IMR-90 (cell line): ENCODE data around the gene ZNF133. TPM values are rescaled to one million over a fixed set of nuclear protein-coding genes. Genes with fewer than 3 reads are reported as not detected.

Experiments used
- ATAC-seq: fragments of 200-7000 bp; cut with Tn5 transposase; 2 replicates; pipeline ENCODE4 v1.9.1; 2020; ENCODE audit warnings: low read depth, mild to moderate bottlenecking, moderate library complexity
- BruUV-seq: library from RNA; stranded (reverse); fragments of 400-500 nt; replicated peaks from 2 replicates; lab custom pipeline; 2021; lab: Mats Ljungman, UMichigan
- CTCF ChIA-PET: fragments of 300-600 bp; formaldehyde crosslinking; extraction: SDS; loops from one replicate; lab custom pipeline; 2021; ENCODE audit warnings: antibody characterized with exemption; lab: Yijun Ruan, JAX
- POLR2A ChIA-PET: fragments of 300-600 bp; sonication (Branson Sonifier 250); formaldehyde crosslinking; loops from one replicate; lab custom pipeline; 2022; ENCODE audit warnings: antibody characterized with exemption; ENCODE audit not compliant: unreplicated experiment; lab: Charles Lee
- DNase-seq: peaks from one replicate; pipeline ENCODE4 v3.0.0; 2013
- H2AFZ ChIP-seq: replicated peaks from 2 replicates; pipeline ENCODE3; 2013; ENCODE audit warnings: low read length, mild to moderate bottlenecking; ENCODE audit not compliant: poor library complexity
- H2AK5ac ChIP-seq: 2 replicates; pipeline ENCODE4 v1.6.1; 2013; ENCODE audit warnings: low read depth, low read length, inconsistent platforms
- H2AK9ac ChIP-seq: replicated peaks from 2 replicates; pipeline ENCODE3; 2013; ENCODE audit warnings: mild to moderate bottlenecking, low read depth, low read length, moderate library complexity; ENCODE audit not compliant: poor library complexity
- H2BK120ac ChIP-seq: 2 replicates; pipeline ENCODE4 v1.6.1; 2013; ENCODE audit warnings: low read depth, low read length, inconsistent platforms
- H2BK15ac ChIP-seq: 3 replicates; pipeline ENCODE4 v1.6.1; 2013; ENCODE audit warnings: low read depth, low read length, inconsistent platforms
- H2BK20ac ChIP-seq: 2 replicates; pipeline ENCODE4 v1.6.1; 2013; ENCODE audit warnings: low read depth, mild to moderate bottlenecking, inconsistent platforms, low read length, moderate library complexity
- H2BK5ac ChIP-seq: 2 replicates; pipeline ENCODE4 v1.6.1; 2013; ENCODE audit warnings: mild to moderate bottlenecking, low read depth, low read length, inconsistent platforms; ENCODE audit not compliant: poor library complexity, severe bottlenecking
- H3K14ac ChIP-seq: replicated peaks from 2 replicates; pipeline ENCODE4 v1.6.1; 2013; ENCODE audit warnings: low read depth, low read length, inconsistent platforms
- H3K18ac ChIP-seq: 2 replicates; pipeline ENCODE4 v1.6.1; 2013; ENCODE audit warnings: low read depth, low read length, control low read depth
- H3K23ac ChIP-seq: 2 replicates; pipeline ENCODE4 v1.6.1; 2013; ENCODE audit warnings: low read depth, low read length, inconsistent platforms
- H3K27ac ChIP-seq: 2 replicates; pipeline ENCODE4 v1.5.1; 2013; ENCODE audit warnings: mild to moderate bottlenecking, control low read depth, low read length; ENCODE audit not compliant: insufficient read depth
- H3K27me3 ChIP-seq: 2 replicates; pipeline ENCODE4 v1.6.1; 2013; ENCODE audit warnings: low read length; ENCODE audit not compliant: control insufficient read depth, insufficient read depth
- H3K36me3 ChIP-seq: 2 replicates; pipeline ENCODE4 v1.6.1; 2013; ENCODE audit warnings: low read length, mixed read lengths; ENCODE audit not compliant: control insufficient read depth, insufficient read depth
- H3K4ac ChIP-seq: 2 replicates; pipeline ENCODE4 v1.6.1; 2013; ENCODE audit warnings: low read depth, low read length, inconsistent platforms
- H3K4me1 ChIP-seq: 2 replicates; pipeline ENCODE4 v1.6.1; 2013; ENCODE audit warnings: low read length, mixed read lengths; ENCODE audit not compliant: control insufficient read depth, insufficient read depth
- H3K4me2 ChIP-seq: 2 replicates; pipeline ENCODE4 v1.6.1; 2013; ENCODE audit warnings: low read depth, mild to moderate bottlenecking, control low read depth, low read length, moderate library complexity
- H3K4me3 ChIP-seq: 2 replicates; pipeline ENCODE4 v1.5.1; 2013; ENCODE audit warnings: low read depth, mild to moderate bottlenecking, control low read depth, low read length, moderate library complexity; ENCODE audit not compliant: insufficient read depth
- H3K56ac ChIP-seq: 2 replicates; pipeline ENCODE4 v1.6.1; 2013; ENCODE audit warnings: low read length, inconsistent platforms; ENCODE audit not compliant: insufficient read depth; ENCODE audit errors: extremely low read depth
- H3K79me1 ChIP-seq, 2 experiments: 2 replicates each; pipeline ENCODE4 v1.6.1; 2013; ENCODE audit warnings: low read length in 2 of 2, inconsistent platforms in 1 of 2, low read depth in 1 of 2
- H3K9ac ChIP-seq: 2 replicates; pipeline ENCODE4 v1.6.1; 2013; ENCODE audit warnings: low read depth, low read length, control low read depth
- H3K9me1 ChIP-seq: 2 replicates; pipeline ENCODE4 v1.6.1; 2013; ENCODE audit warnings: low read length, inconsistent platforms; ENCODE audit not compliant: insufficient read depth
- H3K9me3 ChIP-seq: 2 replicates; pipeline ENCODE4 v1.6.1; 2013; ENCODE audit warnings: low read length; ENCODE audit not compliant: control insufficient read depth, insufficient read depth
- H4K20me1 ChIP-seq: 2 replicates; pipeline ENCODE4 v1.6.1; 2013; ENCODE audit warnings: low read length, inconsistent platforms; ENCODE audit not compliant: insufficient read depth
- H4K5ac ChIP-seq: 2 replicates; pipeline ENCODE4 v1.6.1; 2013; ENCODE audit warnings: mild to moderate bottlenecking, low read depth, low read length, control low read depth
- H4K8ac ChIP-seq, 2 experiments: 2 replicates each; pipeline ENCODE4 v1.6.1; 2013; ENCODE audit warnings: low read depth in 2 of 2, low read length in 2 of 2, control low read depth in 1 of 2, inconsistent platforms in 1 of 2
- H4K91ac ChIP-seq: 2 replicates; pipeline ENCODE4 v1.6.1; 2013; ENCODE audit warnings: low read depth, low read length, inconsistent platforms; ENCODE audit not compliant: insufficient read depth
- BHLHE40 ChIP-seq: fragments of 150-350 bp; IDR thresholded peaks from 2 replicates; pipeline ENCODE4 v1.6.1; 2016; ENCODE audit warnings: mild to moderate bottlenecking, low read depth, low read length
- CEBPB ChIP-seq: IDR thresholded peaks from 2 replicates; pipeline ENCODE4 v1.6.1; 2012; ENCODE audit warnings: low read depth, low read length, improper control_type of control experiment
- MAFK ChIP-seq: IDR thresholded peaks from 2 replicates; pipeline ENCODE4 v1.6.1; 2012; ENCODE audit warnings: low read depth, low read length, improper control_type of control experiment
- MAZ ChIP-seq: IDR thresholded peaks from 2 replicates; pipeline ENCODE4 v1.6.1; 2012; ENCODE audit warnings: low read depth, mild to moderate bottlenecking, low read length, improper control_type of control experiment, moderate library complexity, borderline replicate concordance
- MXI1 ChIP-seq: IDR thresholded peaks from 2 replicates; pipeline ENCODE4 v1.6.1; 2012; ENCODE audit warnings: low read depth, mild to moderate bottlenecking, low read length, moderate library complexity, borderline replicate concordance
- NFE2L2 ChIP-seq: fragments of 150-350 bp; IDR thresholded peaks from 2 replicates; pipeline ENCODE4 v1.6.1; 2016; ENCODE audit warnings: low read depth, mild to moderate bottlenecking, low read length
- POLR2A ChIP-seq: IDR thresholded peaks from 2 replicates; pipeline ENCODE4 v1.6.1; 2012; ENCODE audit warnings: mild to moderate bottlenecking, low read depth, low read length
- RAD21 ChIP-seq: IDR thresholded peaks from 2 replicates; pipeline ENCODE4 v1.6.1; 2012; ENCODE audit warnings: low read length, improper control_type of control experiment
- RCOR1 ChIP-seq: IDR thresholded peaks from 2 replicates; pipeline ENCODE4 v1.6.1; 2012; ENCODE audit warnings: mild to moderate bottlenecking, low read length, improper control_type of control experiment; ENCODE audit not compliant: insufficient replicate concordance
- RFX5 ChIP-seq: IDR thresholded peaks from 2 replicates; pipeline ENCODE4 v1.8.0; 2012; ENCODE audit warnings: low read depth, mild to moderate bottlenecking, low read length, moderate library complexity
- WGBS, 2 experiments: methylation state at CpG; one replicate each; pipeline versions ENCODE4 v1.1.5 to v1.1.7; 2013; ENCODE audit warnings: missing lambda C conversion rate in 2 of 2; ENCODE audit not compliant: insufficient read length in 1 of 2; ENCODE audit errors: extremely low coverage in 2 of 2; 5-methylcytosine and 5-hydroxymethylcytosine counted together
- dilution Hi-C: fragments of 300-500 bp; cut with HindIII; formaldehyde crosslinking; loops from one replicate; pipeline ENCODE4 v1.14.3; 2018; ENCODE audit warnings: low sequenced_read_pairs; ENCODE audit not compliant: unreplicated experiment
- in situ Hi-C: fragments of 300-500 bp; cut with MboI; formaldehyde crosslinking; loops from 3 replicates; pipeline ENCODE4 v1.14.3; 2019; ENCODE audit warnings: low sequenced_read_pairs, inconsistent platforms, mixed read lengths
- intact Hi-C: fragments of 100-400 bp; cut with micrococcal nuclease; formaldehyde crosslinking; loops from 2 replicates; pipeline ENCODE4 v1.10.0; 2022
- polyA plus RNA-seq, 3 experiments: library from polyadenylated mRNA; depleted of rRNA; stranded (reverse); fragments of >200 nt; gene quantifications; 2 replicates each; pipeline ENCODE4 v1.2.3, GENCODE V29; 2012; ENCODE audit warnings: low replicate concordance in 1 of 3
- total RNA-seq: library from RNA; depleted of rRNA; stranded (reverse); fragments of >200 nt; gene quantifications from 2 replicates; pipeline ENCODE4 v1.2.3, GENCODE V29; 2012
- TF ChIP-seq, protein P1 (sequence below): fragments of 150-350 bp; IDR thresholded peaks from 2 replicates; pipeline ENCODE4 v1.6.1; 2016; ENCODE audit warnings: low read depth, mild to moderate bottlenecking, low read length, moderate library complexity, borderline replicate concordance
- TF ChIP-seq, protein P2 (sequence below): conservative IDR thresholded peaks from 2 replicates; pipeline ENCODE4 v1.5.1; 2012; ENCODE audit warnings: mild to moderate bottlenecking, low read depth, low read length, improper control_type of control experiment

Gene ZNF133
- total and polyA plus RNA-seq, 2 of the 4 experiments (the other 2 are of a cell fraction) = 18.3 to 33.5 TPM

DNA sequence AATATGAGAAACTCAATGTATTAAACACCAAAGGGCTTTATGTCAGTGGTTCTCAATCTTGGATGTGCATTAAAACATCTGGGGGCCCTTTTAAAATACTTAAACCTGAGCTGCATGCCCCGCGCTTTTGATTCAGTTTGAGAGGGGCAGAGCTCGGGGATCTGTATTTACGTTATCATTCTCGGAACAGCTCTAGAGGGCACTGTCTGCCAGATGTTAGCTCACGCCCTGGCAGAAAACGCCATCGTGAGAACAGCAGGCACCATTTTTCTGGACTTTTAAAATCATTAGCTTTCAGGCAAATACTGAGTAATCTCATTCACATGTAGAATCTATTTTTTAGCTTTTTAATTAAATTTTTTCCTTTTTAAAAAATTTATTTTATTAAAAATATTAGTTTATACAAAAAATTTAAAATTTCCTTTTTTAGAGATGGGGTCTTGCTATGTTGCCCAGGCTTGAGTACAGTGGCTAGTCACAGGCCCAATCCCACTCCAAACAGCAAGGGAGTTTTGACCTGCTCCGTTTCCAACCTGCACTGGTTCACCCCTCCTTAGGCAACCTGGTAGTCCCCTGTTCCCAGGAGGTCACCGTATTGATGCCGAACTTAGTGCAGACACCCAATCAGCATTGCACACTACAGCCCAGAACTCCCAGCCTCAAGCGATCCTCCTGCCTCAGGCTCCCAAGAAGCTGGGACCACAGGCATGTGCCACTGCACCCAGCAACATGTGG is 30.0 kb upstream of the ZNF133 start:
- no peak for TF ChIP-seq RCOR1
- TF ChIP-seq RFX5 = no peak
- TF ChIP-seq CEBPB = no peak
- TF ChIP-seq MAFK = no peak
- TF ChIP-seq, protein P1, sequence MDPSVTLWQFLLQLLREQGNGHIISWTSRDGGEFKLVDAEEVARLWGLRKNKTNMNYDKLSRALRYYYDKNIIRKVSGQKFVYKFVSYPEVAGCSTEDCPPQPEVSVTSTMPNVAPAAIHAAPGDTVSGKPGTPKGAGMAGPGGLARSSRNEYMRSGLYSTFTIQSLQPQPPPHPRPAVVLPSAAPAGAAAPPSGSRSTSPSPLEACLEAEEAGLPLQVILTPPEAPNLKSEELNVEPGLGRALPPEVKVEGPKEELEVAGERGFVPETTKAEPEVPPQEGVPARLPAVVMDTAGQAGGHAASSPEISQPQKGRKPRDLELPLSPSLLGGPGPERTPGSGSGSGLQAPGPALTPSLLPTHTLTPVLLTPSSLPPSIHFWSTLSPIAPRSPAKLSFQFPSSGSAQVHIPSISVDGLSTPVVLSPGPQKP = no peak
- TF ChIP-seq MAZ = no peak
- TF ChIP-seq POLR2A = no peak
- no peak for TF ChIP-seq BHLHE40
- TF ChIP-seq, protein P2, sequence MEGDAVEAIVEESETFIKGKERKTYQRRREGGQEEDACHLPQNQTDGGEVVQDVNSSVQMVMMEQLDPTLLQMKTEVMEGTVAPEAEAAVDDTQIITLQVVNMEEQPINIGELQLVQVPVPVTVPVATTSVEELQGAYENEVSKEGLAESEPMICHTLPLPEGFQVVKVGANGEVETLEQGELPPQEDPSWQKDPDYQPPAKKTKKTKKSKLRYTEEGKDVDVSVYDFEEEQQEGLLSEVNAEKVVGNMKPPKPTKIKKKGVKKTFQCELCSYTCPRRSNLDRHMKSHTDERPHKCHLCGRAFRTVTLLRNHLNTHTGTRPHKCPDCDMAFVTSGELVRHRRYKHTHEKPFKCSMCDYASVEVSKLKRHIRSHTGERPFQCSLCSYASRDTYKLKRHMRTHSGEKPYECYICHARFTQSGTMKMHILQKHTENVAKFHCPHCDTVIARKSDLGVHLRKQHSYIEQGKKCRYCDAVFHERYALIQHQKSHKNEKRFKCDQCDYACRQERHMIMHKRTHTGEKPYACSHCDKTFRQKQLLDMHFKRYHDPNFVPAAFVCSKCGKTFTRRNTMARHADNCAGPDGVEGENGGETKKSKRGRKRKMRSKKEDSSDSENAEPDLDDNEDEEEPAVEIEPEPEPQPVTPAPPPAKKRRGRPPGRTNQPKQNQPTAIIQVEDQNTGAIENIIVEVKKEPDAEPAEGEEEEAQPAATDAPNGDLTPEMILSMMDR = no peak
- no peak for TF ChIP-seq MXI1
- no peak for TF ChIP-seq RAD21
- no peak for TF ChIP-seq NFE2L2
- ChIA-PET POLR2A (no interaction called here), CTCF (interaction anchor here (0.6 kb wide), 1 partner anchor 156 kb away, joined by 3 read pairs; no protein-coding TSS in a partner anchor)
- in situ Hi-C loops = no loop called here
- H3K27ac ChIP-seq = no peak overlapping the region
- no peak overlapping the region for H2BK20ac ChIP-seq
- no peaks in the 10 kb centered on the region for H3K4me1 ChIP-seq
- no peak overlapping the region for H3K18ac ChIP-seq
- ATAC-seq = no peak
- WGBS, 2 experiments = 67% methylated on average over 4 of the region's 12 CpGs; no CpG with 5 or more reads in 1 of the 2 experiments
- H4K20me1 ChIP-seq = no peaks in the 10 kb centered on the region
- no peak overlapping the region for H2AK5ac ChIP-seq
- DNase-seq = no peak
- H3K27me3 ChIP-seq = no peaks in the 10 kb centered on the region; the same call in 1 of the 2 replicates
- H2AFZ ChIP-seq = no peak overlapping the region
- H3K9me1 ChIP-seq = no peaks in the 10 kb centered on the region
- no peak overlapping the region for H3K4me2 ChIP-seq
- no peak overlapping the region for H3K9ac ChIP-seq
- H2BK15ac ChIP-seq = no peak overlapping the region
- no peak overlapping the region for H2BK5ac ChIP-seq
- no peaks in the 10 kb centered on the region for H3K79me1 ChIP-seq
- no peaks in the 10 kb centered on the region for H3K36me3 ChIP-seq
- no peak overlapping the region for H2AK9ac ChIP-seq
- intact Hi-C loops = no loop called here
- H3K23ac ChIP-seq = no peak overlapping the region
- H3K14ac ChIP-seq = no peak overlapping the region
- no TSS peak for BruUV-seq
- H4K8ac ChIP-seq = no peak overlapping the region
- no peak overlapping the region for H3K4me3 ChIP-seq
- no peaks in the 10 kb centered on the region for H3K9me3 ChIP-seq
- H4K5ac ChIP-seq = no peak overlapping the region
- H3K4ac ChIP-seq = no peak overlapping the region
- no peak overlapping the region for H4K91ac ChIP-seq
- no peak overlapping the region for H2BK120ac ChIP-seq
- dilution Hi-C loops = no loop called here
- no peak overlapping the region for H3K56ac ChIP-seq
